Heart left ventricle (tissue), 16 donors: Measurements from ENCODE around the gene PLET1. TPM values are rescaled to one million over a fixed set of nuclear protein-coding genes. Genes with fewer than 3 reads are reported as not detected.

Experiments
- ATAC-seq, 4 donors: fragments of 200-7000 bp; cut with Tn5 transposase; one replicate each; pipeline ENCODE4 v1.9.1; 2020 to 2022; ENCODE audit warnings: moderate library complexity in 4 of 4, mild to moderate bottlenecking in 3 of 4, moderate number of reproducible peaks in 1 of 4
- DNase-seq, 5 donors: peaks; one replicate each; pipeline ENCODE4 v3.0.0-alpha.2; 2020
- H3K27ac ChIP-seq, 12 donors: fragments of 200-600 bp; sonication (generic) in 4 of 12; one replicate each; pipeline versions ENCODE4 v1.5.0 to v1.8.0; 2016 to 2022; ENCODE audit warnings: mild to moderate bottlenecking in 2 of 12
- H3K27me3 ChIP-seq, 9 donors: fragments of 200-600 bp; sonication (generic) in 2 of 9; one replicate each; pipeline versions ENCODE4 v1.5.1 to v1.8.0; 2016 to 2022; ENCODE audit warnings: mild to moderate bottlenecking in 3 of 9
- H3K36me3 ChIP-seq, 9 donors: fragments of 200-600 bp; sonication (generic) in 2 of 9; one replicate each; pipeline versions ENCODE4 v1.5.0 to v1.8.0; 2018 to 2022; ENCODE audit warnings: mild to moderate bottlenecking in 2 of 9
- H3K4me1 ChIP-seq, 12 donors: fragments of 200-600 bp; sonication (generic) in 4 of 12; one replicate each; pipeline versions ENCODE4 v1.5.0 to v1.8.0; 2016 to 2022; ENCODE audit warnings: mild to moderate bottlenecking in 3 of 12
- H3K4me3 ChIP-seq, 12 donors: fragments of 200-600 bp; sonication (generic) in 4 of 12; one replicate each; pipeline versions ENCODE4 v1.5.0 to v1.8.0; 2017 to 2022; ENCODE audit warnings: mild to moderate bottlenecking in 9 of 12, moderate library complexity in 4 of 12
- H3K9me3 ChIP-seq, 12 donors: fragments of 200-600 bp; sonication (generic) in 4 of 12; one replicate each; pipeline versions ENCODE4 v1.5.0 to v1.8.0; 2016 to 2022; ENCODE audit warnings: mild to moderate bottlenecking in 1 of 12
- CTCF ChIP-seq, 12 donors: fragments of 200-600 bp; sonication (generic) in 4 of 12; IDR thresholded peaks; one replicate each; pipeline versions ENCODE4 v1.5.0 to v1.8.0; 2018 to 2022; ENCODE audit warnings: antibody characterized with exemption in 12 of 12, mild to moderate bottlenecking in 5 of 12
- POLR2A ChIP-seq, 2 donors: fragments of 450-650 bp; IDR thresholded peaks; one replicate each; pipeline ENCODE4 v1.6.1; 2017; ENCODE audit warnings: antibody characterized with exemption in 2 of 2, mild to moderate bottlenecking in 2 of 2, moderate library complexity in 2 of 2
- WGBS, 4 donors: extraction: QIAGEN DNeasy Blood & Tissue Kit in 2 of 4; methylation state at CpG; one replicate each; pipeline versions ENCODE4 v1.1.5 to v1.1.7; 2013 to 2018; 5-methylcytosine and 5-hydroxymethylcytosine counted together
- intact Hi-C, 10 donors: fragments of 100-400 bp; cut with DNase I; formaldehyde crosslinking; loops; one replicate each; pipeline versions ENCODE4 v1.11.1 to v1.14.2; 2022
- polyA plus RNA-seq, 2 donors: library from polyadenylated mRNA; stranded (reverse); fragments of 200-250 nt; gene quantifications; one replicate each; pipeline ENCODE4 v1.2.3, GENCODE V29; 2013
- total RNA-seq, 9 donors: library from RNA; depleted of rRNA in 2 of 9; stranded (reverse); fragments of >200 nt in 2 of 9; fragmentation: NEBNext Ultra II Directional in 3 of 9; extraction: Animal tissue kit (Norgen Biotek cat#: 25700) in 3 of 9; gene quantifications; one replicate each; pipeline versions ENCODE4 v1.1.0 to v1.2.4, GENCODE V29; 2016 to 2023
- donor health status: ischemic (EF 13 %, LVEDD 7.1; RV severe dilation, severe dysfunction).
- donor health status: healthy with polysubstance abuse.
- donor health status: DM: no; HTN: yes; CAD: no.
- donor health status: DM: no; HTN: no; CAD: no.
- donor health status: ischemic (EF 25% LVEDD 6.9; RV normal size, moderate dysfunction).
- donor health status: ischemic (EF 25% LVEDD 5.7; RV mildly dilated, moderate dysfunction).
- donor health status: healthy.
- donor health status: DM: yes; HTN: yes; CAD: no.
- donor health status: ischemic (EF 35%, LVEDD 5.7; RV mildly dilated, moderate dysfunction).
- donor health status: nonischemic (EF 11% LVEDD 7.7; RV severe dilation, severe dysfunction).
- donor health status: DM: yes; HTN: yes; CAD: no.
- donor health status: PGD.
- donor health status: ischemic (EF 29% LVEDD 5.4; RV normal size, mild dysfunction).
- donor health status: nonischemic (EF 23%, LVEDD 6.1; RV moderate dilation, normal function).

The PLET1 gene
- total and polyA plus RNA-seq, 11 donors: not detected

DNA sequence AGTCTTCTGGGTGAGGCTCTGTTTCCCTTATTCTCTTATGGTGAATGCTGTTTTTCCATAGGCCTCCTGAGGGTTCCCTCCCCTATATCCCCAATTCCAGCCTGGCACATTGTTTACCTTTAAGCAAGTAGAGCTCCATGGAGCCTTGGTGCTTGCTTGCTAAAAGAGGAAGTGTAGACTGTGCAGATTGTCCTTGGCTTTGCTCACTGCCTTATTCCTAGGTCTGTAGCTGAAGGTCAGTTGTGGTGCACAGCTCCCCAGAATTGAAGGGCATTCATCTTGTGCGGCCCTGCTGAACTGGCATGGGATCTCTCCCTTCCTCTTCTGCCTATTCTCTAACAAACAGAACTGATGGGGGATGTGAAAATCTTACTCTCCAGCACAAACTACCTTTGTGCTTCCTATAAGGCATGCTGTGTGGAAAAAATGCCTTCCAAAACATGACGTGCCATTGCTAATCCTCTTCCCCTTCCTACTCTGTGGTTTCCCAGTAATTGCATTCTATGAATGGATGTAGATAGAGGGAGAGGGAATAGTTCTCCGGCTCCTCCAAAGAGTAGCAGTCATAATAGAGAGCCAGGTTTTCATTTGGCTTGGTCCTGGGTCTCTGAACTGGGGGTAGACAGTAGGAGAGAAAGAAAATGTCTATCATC lies 34.2 kb upstream of the PLET1 start:
- 63 to 73% (median 69%) methylated on average over 3 of the region's 3 CpGs for WGBS, 4 donors
- intact Hi-C loops: loop anchor here (5.0 to 10.0 kb wide), 13 partner anchors 160 to 992 kb away; partner anchors contain the start of gene NCAM1 (in 1 of the 10)
- DNase-seq: no peak
- Histone ChIP-seq H3K27me3 (no peaks in the 10 kb centered on the region), H3K36me3 (no peaks in the 10 kb centered on the region), H3K4me3 (no peak overlapping the region), H3K9me3 (peaks cover 0 to 4% (median 0%) of the 10 kb centered on the region in 12 donors), H3K27ac (peak overlapping the region; percentile 3 to 91 (median 81)), H3K4me1 (peaks cover 0 to 43% (median 14%) of the 10 kb centered on the region in 12 donors)
- TF ChIP-seq CTCF (IDR thresholded peaks at IDR 0.05) (no peak), POLR2A (IDR thresholded peaks at IDR 0.05) (no peak)
- peak in 3 of 4 donors; percentile 12 to 51 (median 33) for ATAC-seq

DNA sequence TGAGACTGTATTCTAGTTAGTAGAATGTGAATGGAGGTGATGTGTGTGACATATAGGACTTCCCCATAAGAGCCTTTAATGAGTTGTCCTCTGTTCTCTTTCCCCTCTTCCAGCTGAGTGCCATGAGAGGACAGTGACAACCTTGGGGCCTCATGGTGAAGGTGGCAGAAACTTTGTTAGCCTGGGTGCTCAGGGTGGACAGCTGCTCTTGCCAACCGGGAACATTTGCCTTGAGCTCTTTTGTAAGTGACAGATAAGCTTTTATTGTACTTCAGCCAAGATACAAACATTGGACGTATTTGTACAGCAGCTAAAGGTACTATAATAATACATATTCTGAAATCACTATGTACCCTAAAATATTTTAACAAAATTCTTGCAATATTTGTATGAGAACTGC lies 33.0 kb upstream of the PLET1 start:
- 40 to 50% (median 44%) methylated on average over 2 of the region's 2 CpGs for WGBS, 4 donors
- TF ChIP-seq POLR2A (IDR thresholded peaks at IDR 0.05) (no peak), CTCF (IDR thresholded peaks at IDR 0.05) (no peak)
- Histone ChIP-seq H3K4me3 (no peak overlapping the region), H3K27me3 (no peaks in the 10 kb centered on the region), H3K36me3 (no peaks in the 10 kb centered on the region), H3K27ac (peak overlapping the region; percentile 34 to 91 (median 81)), H3K9me3 (peaks cover 0 to 4% (median 0%) of the 10 kb centered on the region in 12 donors), H3K4me1 (peaks cover 0 to 44% (median 17%) of the 10 kb centered on the region in 12 donors)
- ATAC-seq: peak; percentile 65 to 76 (median 74)
- peak in 4 of 5 donors; percentile 53 to 74 (median 64) for DNase-seq
- intact Hi-C loops: loop anchor here (5.0 to 10.0 kb wide), 13 partner anchors 161 to 994 kb away; partner anchors contain the start of gene NCAM1 (in 1 of the 10)

GRCh38 chr11:112292785-112293407 lies 32.2 kb upstream of the PLET1 start:
- peaks cover 0 to 37% (median 16%) of the 10 kb centered on the region in 12 donors for H3K4me1 ChIP-seq
- no peaks in the 10 kb centered on the region for H3K27me3 ChIP-seq
- peak in 2 of 4 donors; percentile 7 to 36 for ATAC-seq
- DNase-seq: no peak
- intact Hi-C loops: loop anchor here (5.0 to 10.0 kb wide), 13 partner anchors 162 to 994 kb away; partner anchors contain the start of gene NCAM1 (in 1 of the 10)
- no peak overlapping the region for H3K4me3 ChIP-seq
- peaks cover 0 to 4% (median 0%) of the 10 kb centered on the region in 12 donors for H3K9me3 ChIP-seq
- peak overlapping the region; percentile 54 to 91 (median 81) for H3K27ac ChIP-seq
- no peaks in the 10 kb centered on the region for H3K36me3 ChIP-seq
- TF ChIP-seq POLR2A (IDR thresholded peaks at IDR 0.05): no peak
- no peak for TF ChIP-seq CTCF (IDR thresholded peaks at IDR 0.05)

DNA sequence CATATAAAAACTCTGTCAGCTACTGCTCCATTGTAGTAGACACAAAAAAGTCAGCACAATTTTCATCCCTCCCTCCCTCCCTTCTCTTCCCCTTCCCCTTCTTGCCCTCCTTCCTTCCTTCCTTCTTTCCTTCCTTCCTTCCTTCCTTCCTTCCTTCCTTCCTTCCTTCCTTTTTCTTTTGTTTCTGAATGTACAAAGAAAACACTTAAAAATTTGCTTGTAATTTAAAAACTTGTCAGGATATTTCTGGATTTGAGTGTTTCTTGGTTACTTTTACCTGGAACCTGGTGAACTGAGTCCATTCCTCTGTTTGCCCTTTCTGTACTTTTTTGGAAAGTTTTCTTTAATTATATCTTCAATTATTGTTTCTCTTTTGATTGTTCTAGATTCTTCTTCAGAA lies 31.5 kb upstream of the PLET1 start:
- no peak for TF ChIP-seq CTCF (IDR thresholded peaks at IDR 0.05)
- no peak for TF ChIP-seq POLR2A (IDR thresholded peaks at IDR 0.05)
- Histone ChIP-seq H3K9me3 (peaks cover 0 to 4% (median 0%) of the 10 kb centered on the region in 12 donors), H3K27me3 (no peaks in the 10 kb centered on the region), H3K4me3 (peak overlapping the region in 4 of 12 donors; percentile 61 to 88 (median 68)), H3K27ac (peak overlapping the region; percentile 30 to 91 (median 80)), H3K36me3 (no peaks in the 10 kb centered on the region), H3K4me1 (peaks cover 0 to 37% (median 16%) of the 10 kb centered on the region in 12 donors)
- ATAC-seq (no peak), DNase-seq (no peak)
- intact Hi-C loops: loop anchor here (5.0 to 10.0 kb wide), 13 partner anchors 163 to 995 kb away; partner anchors contain the start of gene NCAM1 (in 1 of the 10)
